Upper lobe of left lung (tissue), 6 donors: ENCODE results near the gene CCL2. TPM values are rescaled to one million over a fixed set of nuclear protein-coding genes. Genes with fewer than 3 reads are reported as not detected.
A peak's percentile ranks its signal among the peaks of the same experiment; 100 is the strongest.

Experiments
- ATAC-seq, 2 donors: fragments of 200-7000 bp; cut with Tn5 transposase; one replicate each; pipeline ENCODE4 v1.9.1; 2022; ENCODE audit warnings: mild to moderate bottlenecking in 2 of 2, moderate library complexity in 2 of 2; ENCODE audit not compliant: low FRiP score in 2 of 2
- DNase-seq, 2 donors: peaks; one replicate each; pipeline ENCODE4 v3.0.0-alpha.2; 2019 to 2020
- H3K27ac ChIP-seq, 4 donors: fragments of 200-600 bp; sonication (generic); one replicate each; pipeline ENCODE4 v1.5.1; 2016 to 2019
- H3K27me3 ChIP-seq, 4 donors: fragments of 200-600 bp; sonication (generic); one replicate each; pipeline ENCODE4 v1.5.1; 2017 to 2019
- H3K36me3 ChIP-seq, 4 donors: fragments of 200-600 bp; sonication (generic); one replicate each; pipeline ENCODE4 v1.5.1; 2016 to 2019
- H3K4me1 ChIP-seq, 4 donors: fragments of 200-600 bp; sonication (generic); one replicate each; pipeline ENCODE4 v1.5.1; 2018 to 2019
- H3K4me3 ChIP-seq, 4 donors: fragments of 200-600 bp; sonication (generic); one replicate each; pipeline ENCODE4 v1.5.1; 2017 to 2019; ENCODE audit warnings: mild to moderate bottlenecking in 2 of 4, moderate library complexity in 1 of 4
- H3K9me3 ChIP-seq, 4 donors: fragments of 200-600 bp; sonication (generic); one replicate each; pipeline ENCODE4 v1.5.1; 2018 to 2019
- EP300 ChIP-seq, 4 donors: sonication (generic); formaldehyde crosslinking; IDR thresholded peaks; one replicate each; pipeline ENCODE4 v1.5.1; 2017; ENCODE audit warnings: antibody characterized with exemption in 4 of 4, control low read depth in 2 of 4
- POLR2A ChIP-seq, 4 donors: fragments of 450-650 bp; IDR thresholded peaks; one replicate each; pipeline ENCODE4 v1.5.1; 2016 to 2017; ENCODE audit warnings: antibody characterized with exemption in 4 of 4, mild to moderate bottlenecking in 2 of 4
- POLR2AphosphoS5 ChIP-seq, 2 donors: sonication (generic); formaldehyde crosslinking; IDR thresholded peaks; one replicate each; pipeline ENCODE4 v1.5.1; 2017; ENCODE audit warnings: antibody characterized with exemption in 2 of 2
- WGBS, 2 donors: methylation state at CpG; one replicate each; pipeline ENCODE4 v1.1.5; 2017 to 2018; 5-methylcytosine and 5-hydroxymethylcytosine counted together
- total RNA-seq, 6 donors: library from RNA; depleted of rRNA in 4 of 6; stranded (reverse); fragments of >200 nt in 4 of 6; gene quantifications; one replicate each; pipeline versions ENCODE4 v1.1.0 to v1.2.1, GENCODE V29; 2016 to 2021
- TF ChIP-seq, protein P1 (sequence below), 6 experiments: fragments of 450-650 bp in 4 of 6; fragments of 200-600 bp in 2 of 6; sonication (generic) in 2 of 6; IDR thresholded peaks; one replicate each; pipeline ENCODE4 v1.5.1; 2016 to 2019; ENCODE audit warnings: antibody characterized with exemption in 6 of 6
- donor health status: DM: no; HTN: no; CAD: no; lungs with moderate emphysema.
- donor health status: DM: no; HTN: yes; CAD: no; lungs with severe emphysema.

The CCL2 gene
- total RNA-seq, 6 donors from 2014 or later = 11.5 to 100.0 (median 15.6) TPM

- peak in 1 of 2 donors; percentile 92 for DNase-seq
- no peaks in the 10 kb centered on the region for H3K9me3 ChIP-seq
- H3K4me1 ChIP-seq = peaks cover 74 to 88% (median 81%) of the 10 kb centered on the region in 4 donors
Measured at GRCh38 chr17:34252444-34253138, 2.5 kb upstream of the CCL2 start.

GRCh38 chr17:34253139-34253525, 2.0 kb upstream of the CCL2 start:
- no peaks in the 10 kb centered on the region for H3K36me3 ChIP-seq
- ATAC-seq (no peak), DNase-seq (no peak)
- WGBS, 2 donors = 63 to 72% methylated on average over 3 of the region's 3 CpGs
- H3K9me3 ChIP-seq = no peaks in the 10 kb centered on the region
- no peaks in the 10 kb centered on the region for H3K27me3 ChIP-seq
- peaks cover 70 to 83% (median 75%) of the 10 kb centered on the region in 4 donors for H3K4me1 ChIP-seq
- TF ChIP-seq POLR2AphosphoS5 (IDR thresholded peaks at IDR 0.05) (no peak), EP300 (IDR thresholded peaks at IDR 0.05) (no peak), POLR2A (IDR thresholded peaks at IDR 0.05) (no peak)
- TF ChIP-seq, protein P1, sequence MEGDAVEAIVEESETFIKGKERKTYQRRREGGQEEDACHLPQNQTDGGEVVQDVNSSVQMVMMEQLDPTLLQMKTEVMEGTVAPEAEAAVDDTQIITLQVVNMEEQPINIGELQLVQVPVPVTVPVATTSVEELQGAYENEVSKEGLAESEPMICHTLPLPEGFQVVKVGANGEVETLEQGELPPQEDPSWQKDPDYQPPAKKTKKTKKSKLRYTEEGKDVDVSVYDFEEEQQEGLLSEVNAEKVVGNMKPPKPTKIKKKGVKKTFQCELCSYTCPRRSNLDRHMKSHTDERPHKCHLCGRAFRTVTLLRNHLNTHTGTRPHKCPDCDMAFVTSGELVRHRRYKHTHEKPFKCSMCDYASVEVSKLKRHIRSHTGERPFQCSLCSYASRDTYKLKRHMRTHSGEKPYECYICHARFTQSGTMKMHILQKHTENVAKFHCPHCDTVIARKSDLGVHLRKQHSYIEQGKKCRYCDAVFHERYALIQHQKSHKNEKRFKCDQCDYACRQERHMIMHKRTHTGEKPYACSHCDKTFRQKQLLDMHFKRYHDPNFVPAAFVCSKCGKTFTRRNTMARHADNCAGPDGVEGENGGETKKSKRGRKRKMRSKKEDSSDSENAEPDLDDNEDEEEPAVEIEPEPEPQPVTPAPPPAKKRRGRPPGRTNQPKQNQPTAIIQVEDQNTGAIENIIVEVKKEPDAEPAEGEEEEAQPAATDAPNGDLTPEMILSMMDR (IDR thresholded peaks at IDR 0.05) = no peak
- peak overlapping the region; percentile 39 to 80 (median 70) for H3K27ac ChIP-seq
- no peak overlapping the region for H3K4me3 ChIP-seq

More at GRCh38 chr17:34252444-34253138, 2.5 kb upstream of the CCL2 start:
- WGBS, 2 donors = 19 to 28% methylated on average over 3 to 6 of the region's 6 CpGs
- Histone ChIP-seq H3K27me3 (no peaks in the 10 kb centered on the region), H3K27ac (peak overlapping the region; percentile 39 to 80 (median 70)), H3K4me3 (no peak overlapping the region), H3K36me3 (no peaks in the 10 kb centered on the region)
- peak; percentile 73 to 81 for TF ChIP-seq POLR2AphosphoS5 (IDR thresholded peaks at IDR 0.05)
- TF ChIP-seq, protein P1 (IDR thresholded peaks at IDR 0.05) = no peak
- TF ChIP-seq EP300 (IDR thresholded peaks at IDR 0.05) = peak in 3 of 4 donors; percentile 8 to 94 (median 78)
- no peak for TF ChIP-seq POLR2A (IDR thresholded peaks at IDR 0.05)
- peak; percentile 61 to 77 for ATAC-seq

- peak overlapping the region; percentile 39 to 80 (median 70) for H3K27ac ChIP-seq
- DNase-seq = no peak
- H3K27me3 ChIP-seq = no peaks in the 10 kb centered on the region
- TF ChIP-seq, protein P1 (IDR thresholded peaks at IDR 0.05) = no peak
- TF ChIP-seq EP300 (IDR thresholded peaks at IDR 0.05) (no peak), POLR2AphosphoS5 (IDR thresholded peaks at IDR 0.05) (peak; percentile 39 to 54)
- WGBS, 2 donors = 40 to 68% methylated on average over 2 to 3 of the region's 3 CpGs
- H3K9me3 ChIP-seq = no peaks in the 10 kb centered on the region
- H3K36me3 ChIP-seq = no peaks in the 10 kb centered on the region
- H3K4me1 ChIP-seq = peaks cover 68 to 73% (median 69%) of the 10 kb centered on the region in 4 donors
- no peak overlapping the region for H3K4me3 ChIP-seq
- peak in 1 of 2 donors; percentile 72 for ATAC-seq
Measured at GRCh38 chr17:34254146-34254545, 939 bp upstream of the CCL2 start.

GRCh38 chr17:34255381-34255732, 272 bp downstream of the CCL2 start:
- Histone ChIP-seq H3K4me3 (peak overlapping the region in 3 of 4 donors; percentile 25 to 39 (median 26)), H3K4me1 (peaks cover 57 to 61% (median 59%) of the 10 kb centered on the region in 4 donors), H3K9me3 (no peaks in the 10 kb centered on the region), H3K27ac (peak overlapping the region; percentile 39 to 80 (median 70)), H3K27me3 (no peaks in the 10 kb centered on the region), H3K36me3 (no peaks in the 10 kb centered on the region)
- ATAC-seq (no peak), DNase-seq (no peak)
- WGBS, 2 donors = 8 to 34% methylated on average over 4 to 5 of the region's 5 CpGs
- no peak for TF ChIP-seq EP300 (IDR thresholded peaks at IDR 0.05)
- no peak for TF ChIP-seq POLR2AphosphoS5 (IDR thresholded peaks at IDR 0.05)
- TF ChIP-seq POLR2A (IDR thresholded peaks at IDR 0.05) = no peak
- TF ChIP-seq, protein P1 (IDR thresholded peaks at IDR 0.05) = no peak
